Measurements from ENCODE around the gene LHFPL2.

The LHFPL2 gene

GRCh38 chr5:78563621-78564020 lies 85.0 kb downstream of the LHFPL2 start:
- DNase-seq, result no peak

GRCh38 chr5:78562714-78563330 lies 85.8 kb downstream of the LHFPL2 start:
- no peak for DNase-seq

- no peak for DNase-seq
These were observed 86.6 kb downstream of the LHFPL2 start for GRCh38 chr5:78562001-78562400.

- DNase-seq, result no peak
These were observed 87.3 kb downstream of the LHFPL2 start for GRCh38 chr5:78561261-78561660.

GRCh38 chr5:78560000-78560855 lies 88.3 kb downstream of the LHFPL2 start:
- DNase-seq, result no peak

- DNase-seq, result no peak
These were observed 91.0 kb downstream of the LHFPL2 start for GRCh38 chr5:78557601-78558000.

GRCh38 chr5:78555870-78556269 lies 92.7 kb downstream of the LHFPL2 start:
- DNase-seq, result no peak

- no peak for DNase-seq
These were observed 93.9 kb downstream of the LHFPL2 start for GRCh38 chr5:78554670-78555069.

- DNase-seq, result no peak
These were observed 94.8 kb downstream of the LHFPL2 start for GRCh38 chr5:78553580-78554353.

GRCh38 chr5:78552729-78553342 lies 95.7 kb downstream of the LHFPL2 start:
- DNase-seq, result no peak

- DNase-seq, result no peak
These were observed 97.7 kb downstream of the LHFPL2 start for GRCh38 chr5:78550891-78551290.

GRCh38 chr5:78549043-78549442 lies 99.5 kb downstream of the LHFPL2 start:
- DNase-seq, result no peak

GRCh38 chr5:78547731-78548615 lies 100.6 kb downstream of the LHFPL2 start:
- DNase-seq, result no peak

- no peak for DNase-seq
These were observed 101.4 kb downstream of the LHFPL2 start for GRCh38 chr5:78547183-78547582.

GRCh38 chr5:78546276-78546996 lies 102.1 kb downstream of the LHFPL2 start:
- no peak for DNase-seq

GRCh38 chr5:78545406-78545805 lies 103.2 kb downstream of the LHFPL2 start:
- no peak for DNase-seq

- DNase-seq, result no peak
These were observed 103.9 kb downstream of the LHFPL2 start for GRCh38 chr5:78544561-78545201.

GRCh38 chr5:78543916-78544315 lies 104.7 kb downstream of the LHFPL2 start:
- DNase-seq, result no peak

- DNase-seq, result no peak
These were observed 105.3 kb downstream of the LHFPL2 start for GRCh38 chr5:78543292-78543691.

- no peak for DNase-seq
These were observed 106.2 kb downstream of the LHFPL2 start for GRCh38 chr5:78542321-78542840.
